ENCODE data around the gene F2. TPM values are rescaled to one million over a fixed set of nuclear protein-coding genes. Genes with fewer than 3 reads are reported as not detected.

Gene F2
- total RNA-seq, 4 donors from 2014 or later = not detected

DNA sequence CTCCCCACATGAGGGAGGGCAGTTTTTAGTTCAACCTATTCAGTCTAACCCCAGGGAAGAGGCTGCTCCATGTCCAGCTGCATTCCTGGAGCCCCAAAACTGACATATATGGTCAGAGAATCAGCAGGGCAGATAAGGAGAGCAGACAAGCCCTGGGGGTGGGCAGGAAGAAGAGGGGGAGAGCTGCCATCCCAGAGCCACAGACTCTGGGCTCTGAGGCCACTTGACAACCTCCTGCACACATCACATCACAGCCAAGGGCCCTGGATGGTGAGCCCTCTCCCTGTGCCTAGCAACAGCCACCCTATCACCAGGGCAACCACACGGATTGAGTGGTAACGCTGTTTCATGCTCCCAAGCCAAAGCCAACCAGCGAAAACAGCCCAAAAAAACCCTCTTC, 21.7 kb upstream of the F2 start:
- 43 to 60% methylated on average over 3 of the region's 3 CpGs for WGBS, 2 donors
- intact Hi-C loops (cut with DNase I; ENCODE audit: low total_unique reads) = no loop called here
- no peak overlapping the region for H3K4me3 ChIP-seq (ENCODE audit: low read depth, poor library complexity, severe bottlenecking)
- TF ChIP-seq CTCF (IDR thresholded peaks at IDR 0.05) (no peak), POLR2A (IDR thresholded peaks at IDR 0.05) (no peak)
- DNase-seq (ENCODE audit: low spot score in 2 of 2) = no peak

GRCh38 chr11:46697723-46698122, 21.3 kb upstream of the F2 start:
- DNase-seq (ENCODE audit: low spot score in 2 of 2) = no peak
- TF ChIP-seq POLR2A (IDR thresholded peaks at IDR 0.05) (no peak), CTCF (IDR thresholded peaks at IDR 0.05) (no peak)
- intact Hi-C loops (cut with DNase I; ENCODE audit: low total_unique reads) = no loop called here
- H3K4me3 ChIP-seq (ENCODE audit: low read depth, poor library complexity, severe bottlenecking) = no peak overlapping the region
- 45 to 60% methylated on average over 2 of the region's 2 CpGs for WGBS, 2 donors

- intact Hi-C loops (cut with DNase I; ENCODE audit: low total_unique reads) = no loop called here
These were observed 20.4 kb upstream of the F2 start for GRCh38 chr11:46698597-46698996.

DNA sequence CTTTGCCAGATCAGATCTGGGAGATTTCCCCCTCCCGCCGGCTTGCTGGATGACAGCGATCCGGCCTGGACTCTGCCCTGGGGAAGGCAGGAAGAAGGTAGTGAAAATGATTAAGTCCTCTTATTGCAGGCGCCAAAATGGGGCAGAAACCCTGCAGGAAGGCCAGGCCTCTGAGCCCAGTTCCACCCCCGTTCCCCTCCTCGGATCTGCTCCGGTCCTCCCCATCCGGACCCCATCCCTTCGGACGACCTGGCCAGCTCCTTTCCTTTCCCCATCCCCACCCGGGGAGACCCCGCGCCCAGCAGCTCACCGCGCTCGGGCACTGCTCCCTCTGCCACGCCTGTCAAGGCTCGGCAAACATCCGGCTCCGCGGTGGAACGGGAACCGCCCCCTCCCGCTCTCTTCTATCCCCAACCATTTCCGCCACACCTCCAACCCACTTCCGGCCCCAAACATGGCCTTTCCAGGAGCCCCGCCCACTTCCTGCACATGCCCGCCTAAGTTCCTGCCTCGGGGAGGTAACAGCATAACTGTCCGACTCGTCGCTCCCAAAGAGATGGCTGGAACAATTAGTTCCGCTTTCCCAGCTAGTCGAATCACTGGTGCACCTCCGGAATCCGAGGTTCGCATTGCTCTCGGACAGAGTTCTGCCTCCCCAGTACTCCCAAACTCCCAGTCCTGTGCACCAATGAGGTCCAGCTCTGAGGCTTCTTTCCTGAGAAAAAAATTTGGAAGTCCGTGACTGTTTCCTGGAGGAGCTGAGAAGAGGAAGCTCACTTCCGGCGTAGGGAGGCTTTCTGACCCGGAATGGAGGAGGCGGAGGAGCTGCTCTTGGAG, 18.6 kb upstream of the F2 start, which contains the start of the genes ARHGAP1 and ZNF408:
Gene ARHGAP1 (minus strand): TSS at position 379 of the 837 bp plus-strand sequence. CDS start 4,512 bp downstream, outside the sequence.
Gene ZNF408 (plus strand): TSS at position 791 of the 837 bp plus-strand sequence. CDS start 17 bp downstream, at position 808.
- WGBS, 2 donors = 1 to 2% methylated on average over 44 of the region's 44 CpGs
- peak; percentile 100 for DNase-seq (ENCODE audit: low spot score in 2 of 2)
- intact Hi-C loops (cut with DNase I; ENCODE audit: low total_unique reads) = no loop called here
- TF ChIP-seq CTCF (IDR thresholded peaks at IDR 0.05) (no peak), POLR2A (IDR thresholded peaks at IDR 0.05) (peak in 1 of 2 donors; percentile 15)
- peak within 1 kb of the TSS; percentile 79 for H3K4me3 ChIP-seq (ENCODE audit: low read depth, poor library complexity, severe bottlenecking)

More at GRCh38 chr11:46698597-46698996, 20.4 kb upstream of the F2 start:
- no peak for DNase-seq (ENCODE audit: low spot score in 2 of 2)
- 63 to 79% methylated on average over 1 of the region's 1 CpG for whole genome bisulfite sequencing, 2 donors
- H3K4me3 ChIP-seq (ENCODE audit: low read depth, poor library complexity, severe bottlenecking) = no peak overlapping the region
- TF ChIP-seq POLR2A (IDR thresholded peaks at IDR 0.05) (no peak), CTCF (IDR thresholded peaks at IDR 0.05) (no peak)

GRCh38 chr11:46701078-46701654, 17.8 kb upstream of the F2 start:
- H3K4me3 ChIP-seq (ENCODE audit: low read depth, poor library complexity, severe bottlenecking) = peak overlapping the region; percentile 79
- 2% methylated on average over 29 of the region's 29 CpGs for WGBS, 2 donors
- DNase-seq (ENCODE audit: low spot score in 2 of 2) = no peak
- no peak for TF ChIP-seq POLR2A (IDR thresholded peaks at IDR 0.05)
- intact Hi-C loops (cut with DNase I; ENCODE audit: low total_unique reads) = no loop called here

DNA sequence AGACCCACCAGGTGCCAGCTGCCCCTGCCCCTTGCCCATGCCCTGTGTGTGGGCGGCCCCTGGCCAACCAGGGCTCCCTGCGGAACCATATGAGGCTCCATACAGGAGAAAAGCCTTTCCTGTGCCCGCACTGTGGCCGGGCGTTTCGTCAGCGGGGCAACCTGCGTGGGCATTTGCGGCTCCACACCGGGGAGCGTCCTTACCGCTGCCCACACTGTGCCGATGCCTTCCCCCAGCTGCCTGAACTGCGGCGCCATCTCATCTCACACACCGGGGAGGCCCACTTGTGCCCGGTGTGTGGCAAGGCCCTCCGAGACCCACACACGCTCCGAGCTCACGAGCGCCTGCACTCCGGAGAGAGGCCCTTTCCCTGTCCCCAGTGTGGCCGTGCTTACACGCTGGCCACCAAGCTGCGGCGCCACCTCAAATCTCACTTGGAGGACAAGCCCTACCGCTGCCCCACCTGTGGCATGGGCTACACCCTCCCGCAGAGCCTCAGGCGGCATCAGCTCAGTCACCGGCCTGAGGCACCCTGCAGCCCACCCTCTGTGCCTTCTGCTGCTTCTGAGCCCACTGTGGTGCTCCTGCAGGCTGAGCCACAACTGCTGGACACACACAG, 13.8 kb upstream of the F2 start:
- no peak overlapping the region for H3K4me3 ChIP-seq (ENCODE audit: low read depth, poor library complexity, severe bottlenecking)
- WGBS, 2 donors = 95% methylated on average over 27 to 29 of the region's 31 CpGs
- intact Hi-C loops (cut with DNase I; ENCODE audit: low total_unique reads) = no loop called here
- no peak for DNase-seq (ENCODE audit: low spot score in 2 of 2)
- TF ChIP-seq POLR2A (IDR thresholded peaks at IDR 0.05) = no peak
- no peak for TF ChIP-seq CTCF (IDR thresholded peaks at IDR 0.05)
